HG03378 (cell line): ENCODE data around the gene JAGN1.
"Not testable (repeated sequence)": the region's sequence is repeated elsewhere in the genome, so short reads cannot be mapped to it uniquely, and the experiment has no call there.

Experiments
- ATAC-seq: cut with Tn5 transposase; IDR thresholded peaks from one replicate; pipeline ENCODE4 v1.9.1; 2021; ENCODE audit warnings: mild to moderate bottlenecking, moderate library complexity; ENCODE audit not compliant: unreplicated experiment

JAGN1 gene

DNA sequence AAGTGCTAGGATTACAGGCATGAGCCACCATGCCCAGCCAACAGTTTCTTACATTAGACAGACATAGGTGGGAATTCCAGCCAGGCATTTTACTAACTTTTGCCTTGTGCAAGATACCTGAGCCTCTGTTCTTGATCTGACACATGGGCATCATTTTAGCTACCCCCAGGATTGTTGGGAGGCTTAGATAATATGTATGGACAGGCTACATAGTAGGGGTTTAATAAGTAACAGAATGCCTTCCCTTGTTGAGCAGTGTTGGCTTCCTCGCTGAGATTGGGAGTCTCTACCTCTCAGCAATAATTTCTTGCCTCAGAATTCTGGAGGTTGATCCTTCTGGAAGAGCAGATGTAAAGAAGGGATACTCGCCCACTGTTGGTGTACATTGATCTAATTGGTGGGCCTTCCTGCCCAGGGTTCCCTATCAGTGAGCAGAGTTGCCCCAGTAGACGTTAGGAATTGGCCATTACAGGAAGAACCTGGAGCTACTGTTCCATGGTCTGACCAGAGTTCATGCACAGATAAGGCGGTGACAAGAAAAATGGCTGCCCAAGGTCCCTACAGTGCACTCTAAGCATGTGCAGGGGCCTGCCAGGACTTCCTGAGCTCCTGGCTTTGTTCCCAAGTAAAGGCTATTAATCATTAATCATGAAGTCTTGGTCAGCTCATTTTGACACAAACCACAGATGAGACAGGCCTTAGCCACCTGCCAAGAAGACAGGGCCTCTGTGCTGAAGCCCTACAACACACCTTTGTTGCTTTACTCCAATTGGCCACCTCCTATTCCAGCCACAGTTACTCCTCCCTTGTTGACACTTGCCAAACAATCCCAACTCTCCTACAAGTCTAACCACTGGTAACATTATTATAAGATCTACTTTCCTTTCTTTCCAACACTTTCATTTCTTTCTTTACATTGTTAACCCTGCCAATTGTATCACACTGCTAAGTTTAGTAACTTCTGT, 7.3 kb downstream of the JAGN1 start:
- ATAC-seq, result no peak

DNA sequence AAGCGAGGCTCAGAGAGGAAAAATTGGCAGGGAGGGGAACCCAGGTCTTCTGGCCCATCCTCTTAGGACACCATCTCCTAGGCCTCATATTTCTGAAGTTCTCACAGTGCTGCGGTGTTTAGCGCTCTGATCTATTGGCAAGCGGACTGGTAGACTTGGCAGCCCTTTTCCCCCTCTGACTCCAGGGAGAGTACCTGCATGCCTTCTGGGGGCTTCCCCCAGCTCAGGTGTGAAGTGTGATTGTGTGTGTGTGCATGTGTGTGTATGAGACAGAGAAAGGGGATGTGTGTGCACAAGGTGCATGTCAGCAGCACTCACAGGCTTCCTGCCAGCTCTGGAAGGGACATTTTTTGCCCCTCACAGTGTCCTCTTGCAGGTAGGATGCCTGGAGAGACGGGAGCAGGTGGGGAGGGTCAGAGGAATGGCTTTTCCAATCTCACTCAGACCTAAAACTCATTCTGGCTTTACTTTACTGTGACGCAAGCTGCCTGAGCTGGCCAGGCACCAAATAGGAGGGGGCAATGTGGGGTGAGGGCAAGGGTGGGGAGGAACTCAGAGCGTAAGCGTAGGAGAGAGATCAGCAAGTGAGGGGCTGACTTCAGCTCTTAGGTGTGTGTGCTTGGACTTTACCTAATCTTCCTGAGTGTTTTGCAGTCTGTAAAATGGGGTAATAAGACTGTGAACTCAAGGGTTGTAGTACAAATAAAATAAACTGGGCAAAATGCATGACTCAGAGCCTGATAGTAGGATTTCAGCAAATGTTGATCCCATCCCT, 8.2 kb downstream of the JAGN1 start:
- ATAC-seq, result no peak

DNA sequence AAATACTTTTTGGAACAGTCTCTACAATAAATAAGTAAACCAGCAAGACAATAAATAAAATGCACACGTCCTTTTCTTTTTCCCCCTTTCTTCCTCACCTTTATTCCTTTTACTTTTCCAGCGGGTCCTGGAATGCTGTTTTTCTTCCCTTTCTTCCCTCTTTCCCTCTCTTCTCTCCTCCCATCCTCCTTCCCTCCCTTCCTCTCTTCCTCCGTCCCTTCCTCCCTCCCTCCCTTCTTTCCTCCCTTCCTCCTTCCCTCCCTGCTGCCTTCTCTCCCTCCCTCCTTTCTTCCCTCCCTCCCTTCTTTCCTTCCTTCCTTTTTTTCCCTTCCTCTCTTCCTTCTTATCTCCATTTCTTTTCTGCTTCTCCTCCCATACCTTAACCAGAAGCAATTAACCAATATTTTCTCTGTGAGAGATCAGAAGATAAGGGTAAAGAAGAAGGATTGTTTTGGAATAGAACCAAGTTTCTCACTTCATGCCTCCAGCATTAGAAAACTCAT, 8.9 kb downstream of the JAGN1 start:
- ATAC-seq, result no peak

DNA sequence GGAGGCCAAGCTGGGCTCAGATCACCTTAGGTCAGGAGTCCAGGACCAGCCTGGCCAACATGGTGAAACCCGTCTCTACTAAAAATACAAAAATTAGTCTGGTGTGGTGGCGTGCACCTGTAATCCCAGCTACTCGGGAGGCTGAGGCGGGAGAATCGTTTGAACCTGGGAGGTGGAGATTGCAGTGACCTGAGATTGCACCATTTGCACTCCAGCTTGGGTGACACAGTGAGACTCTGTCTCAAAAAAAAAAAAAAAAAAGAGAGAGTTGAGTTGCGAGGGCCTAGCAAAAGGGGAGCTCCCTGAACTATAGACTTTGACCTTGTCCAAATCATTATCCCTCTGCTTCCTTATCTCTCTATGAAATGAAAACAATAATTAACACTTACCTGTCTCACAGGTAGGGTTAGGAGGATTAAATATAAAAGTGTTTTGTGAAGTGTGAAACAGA, 10.6 kb downstream of the JAGN1 start:
- ATAC-seq, result not testable (repeated sequence)

DNA sequence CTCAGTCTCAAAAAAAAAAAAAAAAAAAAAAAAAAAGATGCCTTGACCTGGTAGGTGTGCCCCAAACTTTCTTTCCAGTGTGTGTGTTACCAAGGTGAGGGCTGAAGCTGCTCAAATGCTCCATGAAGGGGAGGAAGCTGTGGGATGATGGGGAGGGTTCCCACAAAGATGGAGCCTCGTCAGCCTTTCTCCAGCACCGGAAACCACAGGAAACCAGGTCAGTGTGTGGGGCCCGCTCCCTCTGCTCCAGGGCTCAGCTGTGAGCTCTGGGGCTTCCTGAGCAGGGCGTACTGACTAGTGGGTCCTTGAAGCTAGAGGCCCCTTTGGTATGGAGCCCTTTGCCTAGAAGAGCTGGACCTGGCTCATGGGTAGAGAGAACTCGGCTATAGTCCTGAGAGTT, 11.6 kb downstream of the JAGN1 start:
- no peak for ATAC-seq

DNA sequence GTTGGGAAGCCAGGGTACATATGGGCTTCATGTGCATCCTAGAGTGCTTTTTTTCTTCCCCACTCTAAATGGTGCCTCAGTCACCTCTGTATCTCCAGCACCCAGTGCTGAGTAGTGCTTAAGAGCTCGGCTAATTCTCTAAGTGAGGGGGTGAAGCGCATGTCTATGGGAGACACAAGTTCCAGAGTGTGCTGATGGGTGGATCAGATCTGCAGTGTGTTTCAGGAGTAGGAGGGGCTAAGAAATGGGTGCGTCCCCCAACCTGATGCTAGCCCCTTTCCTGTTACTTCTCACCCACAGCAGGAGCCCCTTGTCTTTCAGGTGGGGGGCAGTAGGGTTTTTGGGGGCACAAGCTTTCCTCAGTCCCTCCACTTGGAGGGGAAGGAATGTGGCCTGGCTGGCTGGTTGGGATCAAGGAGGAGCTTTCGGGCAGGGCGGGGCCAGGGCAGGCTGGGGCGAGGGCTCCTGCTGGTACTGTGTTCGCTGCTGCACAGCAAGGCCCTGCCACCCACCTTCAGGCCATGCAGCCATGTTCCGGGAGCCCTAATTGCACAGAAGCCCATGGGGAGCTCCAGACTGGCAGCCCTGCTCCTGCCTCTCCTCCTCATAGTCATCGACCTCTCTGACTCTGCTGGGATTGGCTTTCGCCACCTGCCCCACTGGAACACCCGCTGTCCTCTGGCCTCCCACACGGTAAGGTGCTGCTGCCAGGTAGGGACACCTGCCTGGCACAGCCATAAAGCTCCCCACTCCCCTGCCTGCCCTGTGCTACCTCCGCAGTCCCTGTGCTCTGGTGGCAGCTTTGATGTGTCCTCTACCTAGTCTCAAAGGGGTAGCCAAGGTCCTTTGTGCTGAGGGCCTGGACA, 12.2 kb downstream of the JAGN1 start, which contains the start of gene IL17RE:
Gene IL17RE (plus strand): TSS at position 477 of the 866 bp plus-strand sequence. CDS start 85 bp downstream, at position 562.
- no peak for ATAC-seq

DNA sequence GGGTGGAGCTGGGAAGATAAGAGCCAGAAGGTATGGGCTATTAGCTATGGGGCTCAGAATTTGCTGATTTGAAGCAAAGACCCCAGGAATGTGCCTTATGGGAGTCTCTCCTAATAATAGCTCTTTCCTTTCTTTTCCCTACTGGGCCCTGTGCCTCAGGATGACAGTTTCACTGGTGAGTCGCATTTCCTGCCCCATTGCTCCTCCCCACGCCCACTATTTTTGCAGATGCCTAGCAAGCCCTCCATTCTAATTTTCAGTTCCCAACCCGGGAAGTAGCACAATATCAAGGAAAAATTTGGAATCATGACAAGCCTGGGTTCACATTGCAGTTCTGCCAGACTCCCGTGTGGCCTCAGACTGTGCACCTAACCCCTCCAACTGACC, 12.8 kb downstream of the JAGN1 start:
- ATAC-seq, result no peak

DNA sequence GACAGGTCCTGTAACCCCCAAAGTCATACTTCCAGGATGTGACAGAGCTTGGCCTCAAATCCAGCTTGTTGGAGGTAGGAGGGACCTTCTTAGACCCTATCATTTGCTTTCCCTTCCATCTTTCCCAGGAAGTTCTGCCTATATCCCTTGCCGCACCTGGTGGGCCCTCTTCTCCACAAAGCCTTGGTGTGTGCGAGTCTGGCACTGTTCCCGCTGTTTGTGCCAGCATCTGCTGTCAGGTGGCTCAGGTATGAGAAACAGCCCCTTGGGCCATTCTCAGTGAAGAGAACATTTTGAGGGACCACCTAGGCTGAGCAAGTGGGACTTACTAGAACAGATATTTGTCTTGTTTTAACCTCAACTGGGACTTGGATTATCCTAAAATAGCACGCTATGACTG, 13.5 kb downstream of the JAGN1 start:
- no peak for ATAC-seq

DNA sequence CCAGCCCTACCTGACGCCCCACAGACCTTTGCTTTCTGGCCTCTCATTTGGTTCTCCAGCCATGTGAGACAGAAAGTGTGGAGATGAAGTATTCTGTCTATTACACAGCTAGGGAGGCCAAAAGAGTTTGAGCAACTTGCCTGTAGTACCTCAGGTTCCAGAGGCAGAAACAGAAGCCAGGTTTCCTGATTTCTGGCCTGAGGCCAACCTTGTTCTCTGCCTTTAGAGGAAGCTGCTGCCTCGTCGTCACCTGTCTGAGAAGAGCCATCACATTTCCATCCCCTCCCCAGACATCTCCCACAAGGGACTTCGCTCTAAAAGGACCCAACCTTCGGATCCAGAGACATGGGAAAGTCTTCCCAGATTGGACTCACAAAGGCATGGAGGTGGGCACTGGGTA, 16.1 kb downstream of the JAGN1 start:
- ATAC-seq, result no peak

DNA sequence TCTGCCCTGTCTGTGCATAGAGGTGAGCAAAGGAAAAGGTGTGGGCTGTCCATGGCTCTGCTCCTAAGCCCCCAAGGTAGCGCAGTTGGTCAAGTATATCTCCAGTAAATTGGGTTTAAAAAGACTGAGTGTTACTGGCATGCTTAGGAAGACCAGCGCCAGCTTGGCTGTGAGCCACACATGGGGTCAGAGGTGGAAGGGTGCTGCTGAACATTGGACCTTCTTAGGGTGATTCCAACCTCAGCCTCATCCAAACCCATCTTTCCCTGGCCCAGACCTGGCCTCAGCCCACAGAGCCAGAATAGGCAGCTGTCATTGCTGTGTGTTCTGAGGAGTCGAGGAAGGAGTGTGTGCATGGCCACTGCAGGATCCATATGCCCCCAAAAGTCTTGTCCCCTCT, 17.9 kb downstream of the JAGN1 start:
- no peak for ATAC-seq

DNA sequence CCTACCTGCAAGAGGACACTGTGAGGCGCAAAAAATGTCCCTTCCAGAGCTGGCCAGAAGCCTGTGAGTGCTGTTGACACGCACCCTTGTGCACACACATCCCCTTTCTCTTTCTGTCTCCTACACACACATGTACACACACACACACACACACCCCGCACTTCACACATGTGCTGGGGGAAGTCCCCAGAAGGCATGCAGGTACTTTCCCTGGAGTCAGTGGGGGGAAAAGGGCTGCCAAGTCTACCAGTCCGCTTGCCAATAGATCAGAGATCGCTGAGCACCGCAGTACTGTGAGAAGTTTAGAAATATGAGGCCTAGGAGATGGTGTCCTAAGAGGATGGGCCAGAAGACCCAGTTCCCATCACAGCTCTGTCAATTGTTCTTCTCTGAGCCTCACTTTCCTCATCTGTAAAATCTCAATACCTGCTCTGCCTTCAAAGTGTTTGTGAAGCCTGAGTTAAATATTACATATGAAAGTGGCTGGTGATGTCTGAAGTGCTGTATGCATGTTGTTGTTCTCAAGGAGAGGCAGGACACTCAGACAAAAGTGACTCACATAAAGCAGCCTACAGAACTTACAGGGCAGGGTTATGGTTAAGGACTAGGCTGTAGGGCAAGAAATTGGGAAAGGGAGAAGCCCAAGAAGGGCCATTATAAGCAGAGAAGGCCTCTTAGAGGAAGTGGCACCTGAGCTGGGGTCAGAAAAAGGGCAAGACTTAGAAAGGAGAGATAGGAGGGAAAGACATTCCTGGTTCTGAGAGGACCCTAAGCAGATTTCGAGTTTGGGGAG, 19.0 kb downstream of the JAGN1 start:
- no peak for ATAC-seq

DNA sequence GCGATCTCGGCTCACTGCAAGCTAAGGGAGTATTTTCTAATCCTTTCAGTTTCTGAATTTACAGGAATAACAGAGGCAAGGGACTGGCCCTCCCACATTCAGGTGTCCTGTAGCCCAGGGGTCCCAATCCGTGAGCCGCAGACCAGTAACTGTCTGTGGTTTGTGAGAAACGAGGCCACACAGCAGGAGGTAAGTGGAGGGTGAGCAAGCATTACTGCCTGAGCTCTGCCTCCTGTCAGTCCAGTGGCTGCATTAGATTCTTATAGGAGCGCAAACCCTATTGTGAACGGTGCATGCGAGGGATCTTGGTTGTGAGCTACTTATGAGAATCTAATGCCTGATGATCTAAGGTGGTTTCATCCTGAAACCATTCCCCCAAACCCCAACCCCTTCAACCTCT, 21.5 kb downstream of the JAGN1 start:
- no peak for ATAC-seq

DNA sequence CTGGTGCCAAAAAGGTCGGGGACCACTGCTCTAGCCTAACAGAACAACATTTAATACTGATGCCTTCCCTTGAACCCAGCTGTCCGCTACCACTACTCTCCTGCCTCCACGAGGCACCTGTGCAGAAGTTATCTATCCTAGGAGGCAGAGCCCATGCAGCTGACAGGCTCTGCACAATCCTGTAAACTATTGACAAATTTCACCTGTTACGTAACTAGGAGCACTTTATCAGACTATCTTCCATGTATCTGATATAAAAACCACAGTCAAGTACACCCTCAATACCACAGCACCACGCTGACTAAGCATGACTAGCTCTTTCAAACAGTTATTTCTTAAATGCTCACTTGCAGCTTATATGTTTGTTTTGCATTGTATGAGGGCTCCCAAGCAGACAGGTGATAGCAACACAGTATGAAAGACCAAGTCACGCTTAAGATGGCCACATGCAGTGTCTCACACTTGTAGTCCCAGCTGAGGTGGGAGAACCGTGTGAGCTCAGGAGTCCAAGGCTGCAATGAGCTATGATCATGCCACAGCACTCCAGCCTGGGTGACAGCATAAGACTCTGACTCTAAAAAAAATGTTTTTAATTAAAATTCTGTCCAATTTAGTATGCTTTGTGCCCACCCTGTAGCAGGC, 22.0 kb downstream of the JAGN1 start:
- no peak for ATAC-seq

DNA sequence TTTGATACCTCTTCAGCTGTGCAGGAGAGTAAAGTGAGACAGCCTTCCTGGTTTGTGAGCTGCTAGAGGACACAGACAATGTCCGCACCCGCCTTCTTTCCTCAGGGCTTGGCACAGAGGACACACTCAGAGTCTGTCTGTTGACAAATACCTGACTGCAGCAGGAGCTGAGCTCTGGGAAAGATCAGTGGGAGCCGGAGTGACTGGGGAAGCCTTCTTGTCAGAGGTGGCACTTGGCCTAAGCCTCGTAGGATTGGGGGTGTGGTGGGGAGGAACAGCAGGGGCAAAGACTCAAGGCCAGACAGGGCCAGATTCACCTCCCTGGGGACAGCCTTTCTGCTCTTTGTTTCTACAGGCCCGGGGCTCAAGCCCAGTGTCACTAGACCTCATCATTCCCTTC, 23.2 kb downstream of the JAGN1 start:
- no peak for ATAC-seq

DNA sequence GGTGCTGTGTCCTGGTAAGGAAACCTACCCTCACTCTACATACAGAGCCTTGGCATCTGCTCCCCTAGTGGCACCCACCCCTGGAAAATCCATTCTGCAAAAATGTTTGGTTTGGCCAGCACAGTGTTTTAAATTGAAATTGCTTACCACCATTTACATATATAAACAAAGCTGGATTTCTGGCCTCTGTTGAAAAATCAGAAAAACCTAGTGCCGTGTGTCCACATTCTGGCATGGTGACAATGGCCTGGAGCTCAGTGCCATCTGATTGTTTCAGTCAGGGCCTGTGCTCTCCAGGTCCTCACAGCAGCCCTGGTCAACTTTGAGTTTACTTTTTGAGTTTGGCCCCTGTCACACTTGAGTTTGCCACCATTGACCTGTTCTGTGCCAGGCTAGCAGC, 23.6 kb downstream of the JAGN1 start:
- no peak for ATAC-seq

DNA sequence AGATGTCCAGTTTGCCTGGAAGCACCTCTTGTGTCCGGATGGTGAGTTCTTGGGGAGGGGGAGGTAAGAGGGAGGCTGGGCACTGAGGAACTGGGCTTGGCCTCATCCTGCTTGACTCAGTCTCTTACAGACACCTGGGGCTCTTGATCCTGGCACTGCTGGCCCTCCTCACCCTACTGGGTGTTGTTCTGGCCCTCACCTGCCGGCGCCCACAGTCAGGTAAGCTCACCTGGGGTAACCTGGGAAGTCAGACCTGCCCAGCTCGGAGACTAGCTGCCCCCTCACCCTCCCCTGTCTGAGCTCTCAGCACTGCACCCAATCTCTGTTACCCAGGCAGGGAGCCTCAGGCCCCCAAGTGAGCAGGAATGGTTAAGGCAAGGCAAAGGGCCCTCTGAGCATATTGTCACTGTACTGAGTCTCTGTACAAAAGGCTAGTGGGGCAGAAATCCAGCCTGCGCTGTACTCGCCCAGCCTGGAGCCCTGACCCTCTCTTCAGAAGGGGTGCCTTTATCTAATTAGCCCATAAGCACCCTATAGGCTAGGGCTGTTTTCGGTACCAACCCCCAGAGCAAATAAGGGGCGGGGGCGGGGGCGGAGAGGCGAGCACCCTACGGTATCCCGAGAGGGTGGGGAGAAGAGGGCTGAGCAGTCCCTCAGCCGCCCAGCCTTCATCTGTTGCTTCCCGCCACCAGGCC, 24.3 kb downstream of the JAGN1 start:
- ATAC-seq, result no peak

DNA sequence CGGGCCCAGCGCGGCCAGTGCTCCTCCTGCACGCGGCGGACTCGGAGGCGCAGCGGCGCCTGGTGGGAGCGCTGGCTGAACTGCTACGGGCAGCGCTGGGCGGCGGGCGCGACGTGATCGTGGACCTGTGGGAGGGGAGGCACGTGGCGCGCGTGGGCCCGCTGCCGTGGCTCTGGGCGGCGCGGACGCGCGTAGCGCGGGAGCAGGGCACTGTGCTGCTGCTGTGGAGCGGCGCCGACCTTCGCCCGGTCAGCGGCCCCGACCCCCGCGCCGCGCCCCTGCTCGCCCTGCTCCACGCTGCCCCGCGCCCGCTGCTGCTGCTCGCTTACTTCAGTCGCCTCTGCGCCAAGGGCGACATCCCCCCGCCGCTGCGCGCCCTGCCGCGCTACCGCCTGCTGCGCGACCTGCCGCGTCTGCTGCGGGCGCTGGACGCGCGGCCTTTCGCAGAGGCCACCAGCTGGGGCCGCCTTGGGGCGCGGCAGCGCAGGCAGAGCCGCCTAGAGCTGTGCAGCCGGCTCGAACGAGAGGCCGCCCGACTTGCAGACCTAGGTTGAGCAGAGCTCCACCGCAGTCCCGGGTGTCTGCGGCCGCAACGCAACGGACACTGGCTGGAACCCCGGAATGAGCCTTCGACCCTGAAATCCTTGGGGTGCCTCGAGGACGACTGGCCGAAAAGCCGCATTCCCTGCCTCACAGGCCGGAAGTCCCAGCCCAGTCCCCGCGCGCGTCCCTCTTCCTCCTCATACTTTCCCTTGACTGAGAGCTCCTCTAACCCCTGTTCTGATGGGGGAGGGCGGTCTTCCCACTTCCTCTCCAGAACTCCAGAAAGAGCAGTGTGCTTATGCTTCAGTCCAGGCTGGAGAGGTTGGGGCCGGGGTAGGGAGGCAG, 25.1 kb downstream of the JAGN1 start:
- ATAC-seq, result no peak

DNA sequence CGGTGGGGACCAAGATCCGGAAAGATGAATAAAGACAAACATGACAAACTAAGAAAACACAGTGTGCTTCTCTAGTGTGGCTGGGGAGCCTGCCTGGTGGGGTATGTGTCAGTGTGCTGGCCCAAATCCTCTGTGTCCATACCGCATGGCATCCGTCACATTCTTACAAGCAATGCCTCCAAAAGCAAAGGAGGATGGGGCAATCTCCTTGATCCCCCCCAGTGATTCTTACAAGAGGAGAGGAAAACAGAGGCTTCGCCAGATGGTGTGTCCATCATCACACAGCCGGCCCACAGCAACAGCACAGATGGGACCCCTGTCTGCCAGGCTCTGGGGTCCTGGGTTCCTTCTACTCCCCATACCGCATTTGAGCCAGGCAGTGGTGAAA, 25.9 kb downstream of the JAGN1 start:
- no peak for ATAC-seq
